ENCODE results near the gene FFAR3.

DNA sequence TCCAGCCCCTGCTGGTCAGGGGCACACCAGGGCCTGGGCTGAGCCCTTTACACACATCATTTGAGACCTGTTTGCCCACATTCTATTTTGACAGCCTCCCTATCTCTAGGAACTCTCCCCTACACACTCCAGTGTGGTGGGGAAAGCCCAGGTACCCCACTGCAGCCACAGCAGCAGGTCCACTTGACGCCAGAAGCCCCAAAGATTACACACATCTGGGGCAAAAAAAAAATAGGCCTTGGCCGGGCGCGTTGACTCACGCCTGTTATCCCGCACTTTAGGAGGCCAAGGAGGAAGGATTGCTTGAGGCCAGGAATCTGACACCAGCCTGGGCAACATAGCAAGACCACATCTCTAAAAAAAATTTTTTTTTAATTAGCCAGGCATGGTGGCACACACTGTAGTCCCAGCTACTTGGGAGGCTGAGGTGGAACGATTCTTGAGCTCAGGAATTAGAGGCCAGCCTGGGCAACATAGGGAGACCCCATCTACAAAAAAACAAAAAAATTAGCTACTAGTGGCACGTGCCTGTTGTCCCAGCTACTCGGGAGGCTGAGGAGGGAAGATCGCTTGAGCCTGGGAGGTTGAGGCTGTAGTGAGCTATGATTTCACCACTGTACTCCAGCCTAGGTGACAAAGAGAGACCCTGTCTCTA, 47.3 kb upstream of the FFAR3 start:
- TF ChIP-seq POLR2A (IDR thresholded peaks at IDR 0.05; ENCODE audit: low read length) = no peak
- no peak for TF ChIP-seq GATA1 (IDR thresholded peaks at IDR 0.05; ENCODE audit: low read depth, low read length)

All from erythroblast (primary cell).